ENCODE measurements around the gene AMBP.

AMBP gene

GRCh38 chr9:114057161-114057885, 20.8 kb downstream of the AMBP start:
- no peak overlapping the region for H3K4me3 ChIP-seq (ENCODE audit: low read depth, low read length)
- no peak for TF ChIP-seq CTCF (IDR thresholded peaks at IDR 0.05; ENCODE audit: low read depth, low read length)

GRCh38 chr9:114056527-114056926, 21.6 kb downstream of the AMBP start:
- H3K4me3 ChIP-seq (ENCODE audit: low read depth, low read length), result no peak overlapping the region
- no peak for TF ChIP-seq CTCF (IDR thresholded peaks at IDR 0.05; ENCODE audit: low read depth, low read length)

GRCh38 chr9:114055894-114056293, 22.2 kb downstream of the AMBP start:
- TF ChIP-seq CTCF (IDR thresholded peaks at IDR 0.05; ENCODE audit: low read depth, low read length), result no peak
- no peak overlapping the region for H3K4me3 ChIP-seq (ENCODE audit: low read depth, low read length)

GRCh38 chr9:114055061-114055460, 23.0 kb downstream of the AMBP start:
- TF ChIP-seq CTCF (IDR thresholded peaks at IDR 0.05; ENCODE audit: low read depth, low read length), result no peak

GRCh38 chr9:114054191-114054690, 23.9 kb downstream of the AMBP start:
- no peak for TF ChIP-seq CTCF (IDR thresholded peaks at IDR 0.05; ENCODE audit: low read depth, low read length)
- H3K4me3 ChIP-seq (ENCODE audit: low read depth, low read length), result no peak overlapping the region

More at GRCh38 chr9:114055061-114055460, 23.0 kb downstream of the AMBP start:
- no peak overlapping the region for H3K4me3 ChIP-seq (ENCODE audit: low read depth, low read length)

GRCh38 chr9:114053246-114054005, 24.7 kb downstream of the AMBP start:
- H3K4me3 ChIP-seq (ENCODE audit: low read depth, low read length), result no peak overlapping the region
- TF ChIP-seq CTCF (IDR thresholded peaks at IDR 0.05; ENCODE audit: low read depth, low read length), result no peak

GRCh38 chr9:114051706-114052105, 26.4 kb downstream of the AMBP start:
- no peak for TF ChIP-seq CTCF (IDR thresholded peaks at IDR 0.05; ENCODE audit: low read depth, low read length)

More at GRCh38 chr9:114051706-114052105, 26.4 kb downstream of the AMBP start:
- H3K4me3 ChIP-seq (ENCODE audit: low read depth, low read length), result no peak overlapping the region
